MM.1S (cell line): Measurements from ENCODE around the gene DQX1.

Experiments
- DNase-seq: peaks from one replicate; pipeline ENCODE4 v3.0.0-alpha.2; 2015
- H2AFZ ChIP-seq: fragments of 300-600 bp; sonication (generic); 2 replicates; pipeline ENCODE4 v1.6.0; 2016; ENCODE audit warnings: antibody characterized with exemption, low read length
- H3F3A ChIP-seq: fragments of 300-600 bp; sonication (generic); 2 replicates; pipeline ENCODE4 v1.6.1; 2016; ENCODE audit warnings: mild to moderate bottlenecking, antibody characterized with exemption, low read length, moderate library complexity, mixed read lengths; ENCODE audit not compliant: insufficient read depth
- H3K27ac ChIP-seq: fragments of 300-600 bp; sonication (generic); 2 replicates; pipeline ENCODE4 v1.5.1; 2016; ENCODE audit warnings: mild to moderate bottlenecking, low read length
- H3K27me3 ChIP-seq: fragments of 300-600 bp; sonication (generic); replicated peaks from 2 replicates; pipeline ENCODE4 v1.6.0; 2016; ENCODE audit warnings: low read length; ENCODE audit not compliant: insufficient read depth
- H3K36me3 ChIP-seq: fragments of 300-600 bp; sonication (generic); replicated peaks from 2 replicates; pipeline ENCODE4 v1.6.1; 2016; ENCODE audit warnings: mild to moderate bottlenecking, low read length, mixed read lengths; ENCODE audit not compliant: insufficient read depth
- H3K4me1 ChIP-seq: fragments of 300-600 bp; sonication (generic); 2 replicates; pipeline ENCODE4 v1.6.1; 2016; ENCODE audit warnings: low read length, mixed read lengths
- H3K4me2 ChIP-seq: fragments of 300-600 bp; sonication (generic); 2 replicates; pipeline ENCODE4 v1.6.0; 2016; ENCODE audit warnings: low read depth, low read length
- H3K4me3 ChIP-seq: fragments of 300-600 bp; sonication (generic); 2 replicates; pipeline ENCODE4 v1.5.1; 2016; ENCODE audit warnings: low read length, mixed read lengths
- H3K79me2 ChIP-seq: fragments of 300-600 bp; sonication (generic); 2 replicates; pipeline ENCODE4 v1.6.1; 2016; ENCODE audit warnings: mixed run types, low read length, mixed read lengths
- H3K9ac ChIP-seq: fragments of 300-600 bp; sonication (generic); 2 replicates; pipeline ENCODE4 v1.6.1; 2016; ENCODE audit warnings: low read length, mixed read lengths
- H3K9me2 ChIP-seq: fragments of 300-600 bp; sonication (generic); replicated peaks from 2 replicates; pipeline ENCODE4 v1.6.1; 2016; ENCODE audit warnings: mild to moderate bottlenecking, low read length, mixed read lengths; ENCODE audit not compliant: insufficient read depth
- H3K9me3 ChIP-seq: fragments of 300-600 bp; sonication (generic); replicated peaks from 2 replicates; pipeline ENCODE4 v1.6.1; 2016; ENCODE audit warnings: mild to moderate bottlenecking, low read length, mixed read lengths; ENCODE audit not compliant: insufficient read depth
- H4K20me1 ChIP-seq: fragments of 300-600 bp; sonication (generic); 2 replicates; pipeline ENCODE4 v1.6.1; 2016; ENCODE audit warnings: mild to moderate bottlenecking, low read length, moderate library complexity, mixed read lengths; ENCODE audit not compliant: insufficient read depth
- CTCF ChIP-seq: fragments of 300-600 bp; sonication (generic); IDR thresholded peaks from 2 replicates; pipeline ENCODE4 v1.5.1; 2016; ENCODE audit warnings: antibody characterized with exemption, low read length, mixed read lengths
- EZH2 ChIP-seq: fragments of 300-600 bp; sonication (generic); optimal IDR thresholded peaks from 2 replicates; pipeline ENCODE3; 2017; ENCODE audit warnings: low read depth, mild to moderate bottlenecking, antibody characterized with exemption, low read length, mixed read lengths
- EZH2phosphoT487 ChIP-seq: fragments of 300-600 bp; sonication (generic); IDR thresholded peaks from 2 replicates; pipeline ENCODE4 v1.6.1; 2018; ENCODE audit warnings: antibody characterized with exemption, low read length

Gene DQX1

GRCh38 chr2:74504591-74504990, 21.4 kb downstream of the DQX1 start:
- peaks cover 13% of the 10 kb centered on the region for H3K79me2 ChIP-seq
- H2AFZ ChIP-seq, result no peak overlapping the region
- TF ChIP-seq CTCF (no peak), EZH2phosphoT487 (no peak), EZH2 (no peak)
- H3K4me1 ChIP-seq, result peaks cover 14% of the 10 kb centered on the region
- no peaks in the 10 kb centered on the region for H3K9me2 ChIP-seq
- H3K9me3 ChIP-seq, result no peaks in the 10 kb centered on the region
- no peak overlapping the region for H3K27ac ChIP-seq
- DNase-seq, result no peak
- H4K20me1 ChIP-seq, result no peaks in the 10 kb centered on the region
- no peak overlapping the region for H3K4me3 ChIP-seq
- peaks cover 10% of the 10 kb centered on the region for H3K27me3 ChIP-seq
- 0 out of 2 replicates have a peak, but pooled peaks cover 14% of the 10 kb centered on the region for H3F3A ChIP-seq
- H3K9ac ChIP-seq, result no peak overlapping the region
- no peak overlapping the region for H3K4me2 ChIP-seq
- H3K36me3 ChIP-seq, result no peaks in the 10 kb centered on the region

GRCh38 chr2:74503506-74504475, 22.2 kb downstream of the DQX1 start:
- Histone ChIP-seq H2AFZ (peak overlapping the region; percentile 96), H3K4me2 (peak overlapping the region; percentile 90), H3K79me2 (peaks cover 13% of the 10 kb centered on the region), H3K4me1 (peaks cover 14% of the 10 kb centered on the region), H3K27ac (no peak overlapping the region), H3K27me3 (peaks cover 14% of the 10 kb centered on the region), H3F3A (0 out of 2 replicates have a peak, but pooled peaks cover 14% of the 10 kb centered on the region), H3K9me3 (no peaks in the 10 kb centered on the region), H3K9ac (peak overlapping the region; percentile 44; the same call in 1 of the 2 replicates), H3K4me3 (peak overlapping the region; percentile 64), H3K36me3 (no peaks in the 10 kb centered on the region), H3K9me2 (no peaks in the 10 kb centered on the region), H4K20me1 (no peaks in the 10 kb centered on the region)
- DNase-seq, result no peak
- TF ChIP-seq CTCF, result no peak
- TF ChIP-seq EZH2phosphoT487, result no peak
- TF ChIP-seq EZH2, result no peak

- TF ChIP-seq CTCF (peak; percentile 44), EZH2 (no peak), EZH2phosphoT487 (no peak)
- Histone ChIP-seq H2AFZ (peak overlapping the region; percentile 96), H3K4me1 (peaks cover 9% of the 10 kb centered on the region), H3K9ac (peak overlapping the region; percentile 44; the same call in 1 of the 2 replicates), H3K4me3 (peak overlapping the region; percentile 64), H3K9me3 (no peaks in the 10 kb centered on the region), H3F3A (0 out of 2 replicates have a peak, but pooled peaks cover 14% of the 10 kb centered on the region), H3K9me2 (no peaks in the 10 kb centered on the region), H3K4me2 (peak overlapping the region; percentile 90), H3K27me3 (peaks cover 22% of the 10 kb centered on the region), H3K79me2 (peaks cover 13% of the 10 kb centered on the region), H3K27ac (no peak overlapping the region), H3K36me3 (no peaks in the 10 kb centered on the region), H4K20me1 (no peaks in the 10 kb centered on the region)
- peak; percentile 58 for DNase-seq
Measured at GRCh38 chr2:74502720-74503505, 23.1 kb downstream of the DQX1 start.
